AG04449 (cell line): ENCODE measurements around the gene YPEL1.

ENCODE experiments used
- CTCF ChIA-PET: fragments of 350-600 bp; formaldehyde crosslinking; extraction: SDS; loops from one replicate; lab custom pipeline; 2021; ENCODE audit warnings: antibody characterized with exemption; lab: Yijun Ruan, JAX
- POLR2A ChIA-PET: fragments of 400-600, 350-600 bp; formaldehyde crosslinking; extraction: SDS; loops from one replicate; lab custom pipeline; 2020; ENCODE audit warnings: antibody characterized with exemption, inconsistent platforms; lab: Yijun Ruan, JAX
- DNase-seq: peaks from one replicate; pipeline ENCODE4 v3.0.0-alpha.2; 2010; ENCODE audit warnings: low read depth, low spot score
- H3K4me3 ChIP-seq: 2 replicates; pipeline ENCODE4 v1.5.1; 2011; ENCODE audit warnings: low read depth, mild to moderate bottlenecking, control low read depth, low read length
- CTCF ChIP-seq: IDR thresholded peaks from one replicate; pipeline ENCODE4 v1.5.1; 2011; ENCODE audit warnings: mild to moderate bottlenecking, moderate library complexity, low read length, control low read depth, inconsistent platforms; ENCODE audit not compliant: insufficient read depth; ENCODE audit errors: missing control alignments

The YPEL1 gene

DNA sequence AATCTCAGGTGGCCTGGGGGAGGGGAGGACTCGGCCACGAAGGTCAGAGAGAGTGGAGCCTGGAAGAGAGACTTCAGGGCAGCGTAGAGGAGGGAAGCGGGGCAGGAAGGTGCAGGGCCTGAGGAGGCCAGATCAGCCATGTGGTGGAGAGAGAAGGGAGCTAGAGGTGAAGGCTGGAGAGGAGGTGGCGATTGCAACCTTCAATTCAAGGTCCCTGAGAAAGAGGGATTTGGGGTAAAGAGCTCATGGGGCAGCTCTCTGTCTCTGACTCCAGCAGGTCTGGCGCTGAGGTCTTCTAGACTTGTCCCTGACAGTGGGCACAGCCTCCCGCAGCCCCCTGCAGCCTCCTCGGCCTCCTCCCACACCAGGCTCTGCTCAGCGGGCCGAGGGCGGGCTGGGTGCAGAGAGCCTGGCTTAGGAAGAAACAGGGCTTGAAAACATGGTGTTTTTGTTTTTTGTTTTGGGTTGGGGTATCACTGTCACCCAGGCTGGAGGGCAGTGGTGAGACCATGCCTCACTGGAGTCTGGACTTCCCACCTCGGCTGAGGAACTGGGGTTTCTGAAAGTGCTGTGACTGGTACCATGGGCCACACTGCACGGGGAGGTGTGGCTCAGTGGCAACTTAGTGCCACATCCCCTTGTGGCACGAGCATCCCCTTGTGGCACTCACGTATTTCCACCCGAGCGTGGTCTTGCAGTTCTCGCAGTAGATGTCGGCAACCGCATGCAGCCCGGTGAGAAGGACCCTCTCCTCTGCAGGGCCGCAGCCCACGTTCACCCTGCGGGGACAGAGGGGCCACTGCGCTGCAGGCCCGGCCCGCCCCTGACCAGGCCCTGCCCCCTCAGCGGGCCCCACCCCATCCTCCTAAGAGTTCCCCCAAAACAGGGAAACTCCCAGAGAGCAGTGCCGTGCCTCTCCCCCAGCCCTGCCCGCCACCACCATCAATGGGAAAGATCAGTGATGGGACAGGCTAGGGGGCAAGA lies 32.6 kb downstream of the YPEL1 start:
- CTCF ChIA-PET: interaction anchor here (1.5 kb wide), 1 partner anchor 10 kb away, joined by 6 read pairs; no protein-coding TSS in a partner anchor
- DNase-seq: no peak
- no peak for TF ChIP-seq CTCF
- no peak overlapping the region for H3K4me3 ChIP-seq
- POLR2A ChIA-PET: no interaction called here

GRCh38 chr22:21702094-21702493 lies 33.5 kb downstream of the YPEL1 start:
- no peak for TF ChIP-seq CTCF
- ChIA-PET CTCF (no interaction called here), POLR2A (no interaction called here)
- H3K4me3 ChIP-seq: no peak overlapping the region
- no peak for DNase-seq

DNA sequence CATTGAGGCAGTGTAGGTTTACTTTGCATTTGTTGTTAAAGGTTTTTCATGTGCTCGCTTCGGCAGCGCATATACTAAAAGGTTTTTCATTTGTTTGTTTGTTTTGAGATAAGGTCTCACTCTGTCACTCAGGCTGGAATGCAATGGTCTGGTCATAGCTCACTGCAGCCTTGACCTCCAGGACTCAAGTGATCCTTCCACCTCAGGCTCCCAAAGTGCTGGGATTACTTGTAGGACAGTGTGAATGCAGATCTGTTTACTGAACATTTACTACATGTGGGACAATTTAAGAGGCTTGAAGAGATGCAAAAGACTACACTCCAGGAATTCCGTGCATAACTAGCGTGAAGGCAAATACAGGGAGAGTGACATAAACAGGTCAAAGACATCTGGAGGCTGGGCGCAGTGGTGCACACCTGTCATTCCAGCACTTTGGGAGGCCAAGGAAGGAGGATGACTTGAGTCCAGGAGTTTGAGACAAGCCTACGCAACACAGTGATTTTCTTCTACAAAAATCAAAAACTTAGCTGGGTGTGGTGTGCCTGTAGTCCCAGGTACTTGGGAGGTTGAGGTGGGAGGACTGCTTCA lies 34.1 kb downstream of the YPEL1 start:
- no peak overlapping the region for H3K4me3 ChIP-seq
- POLR2A ChIA-PET: no interaction called here
- CTCF ChIA-PET: interaction anchor here (1.6 kb wide), 1 partner anchor 9 kb away, joined by 5 read pairs; no protein-coding TSS in a partner anchor
- no peak for TF ChIP-seq CTCF
- no peak for DNase-seq

DNA sequence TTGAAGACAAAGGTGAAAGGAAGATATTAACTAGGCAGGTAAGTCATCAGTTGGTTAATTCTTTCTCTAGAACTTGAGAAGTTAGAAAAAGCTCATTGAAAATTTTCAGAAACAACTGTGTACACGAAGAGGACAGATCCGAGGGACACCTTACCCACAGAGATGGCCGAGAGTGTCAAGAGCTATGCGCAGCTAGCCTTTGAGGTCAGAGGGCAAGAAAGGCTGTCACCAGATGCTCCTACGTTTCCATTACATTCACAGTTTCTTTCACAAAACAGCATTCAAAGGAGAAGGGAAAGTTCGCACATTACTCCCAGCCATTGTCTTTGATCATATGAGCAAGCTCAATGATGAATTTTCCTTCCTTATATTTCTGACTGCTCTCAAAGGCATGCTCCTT lies 34.8 kb downstream of the YPEL1 start:
- H3K4me3 ChIP-seq: no peak overlapping the region
- DNase-seq: no peak
- no peak for TF ChIP-seq CTCF
- POLR2A ChIA-PET: no interaction called here
- CTCF ChIA-PET: interaction anchor here (1.6 kb wide), 1 partner anchor 10 kb away, joined by 5 read pairs; no protein-coding TSS in a partner anchor

- ChIA-PET CTCF (interaction anchor here (0.9 to 1.3 kb wide), 3 partner anchors 9 to 244 kb away, joined by 3 to 6 read pairs (median 3); no protein-coding TSS in a partner anchor), POLR2A (no interaction called here)
- H3K4me3 ChIP-seq: no peak overlapping the region
- no peak for DNase-seq
- TF ChIP-seq CTCF: no peak
Measured at GRCh38 chr22:21699643-21700042, 36.0 kb downstream of the YPEL1 start.
